Mesenchymal stem cell (in vitro differentiated cells and primary cell): ENCODE results near the gene FBXL17.

Source experiments
- DNase-seq: peaks from one replicate; pipeline ENCODE4 v3.0.0-alpha.2; 2013
- H2AFZ ChIP-seq: one replicate; pipeline ENCODE4 v1.6.1; 2013; ENCODE audit warnings: low read depth, mild to moderate bottlenecking, control low read depth, inconsistent platforms, low read length, moderate library complexity
- H2AK5ac ChIP-seq: 2 replicates; pipeline ENCODE4 v1.6.1; 2013; ENCODE audit warnings: low read length, moderate library complexity, mild to moderate bottlenecking, inconsistent platforms; ENCODE audit not compliant: severe bottlenecking
- H2BK120ac ChIP-seq: one replicate; pipeline ENCODE4 v1.6.1; 2013; ENCODE audit warnings: low read depth, mild to moderate bottlenecking, inconsistent platforms, low read length, moderate library complexity
- H2BK12ac ChIP-seq, 2 experiments: one replicate each; pipeline ENCODE4 v1.6.1; 2013; ENCODE audit warnings: inconsistent platforms in 2 of 2, low read length in 2 of 2, mild to moderate bottlenecking in 2 of 2, moderate library complexity in 2 of 2, control low read depth in 1 of 2
- H2BK15ac ChIP-seq: one replicate; pipeline ENCODE4 v1.6.1; 2013; ENCODE audit warnings: mild to moderate bottlenecking, low read depth, inconsistent platforms; ENCODE audit not compliant: poor library complexity, severe bottlenecking
- H2BK5ac ChIP-seq: 2 replicates; pipeline ENCODE4 v1.6.1; 2013; ENCODE audit warnings: low read depth, mild to moderate bottlenecking, low read length, control low read depth, inconsistent platforms; ENCODE audit not compliant: poor library complexity, severe bottlenecking
- H3K14ac ChIP-seq, 2 experiments: one replicate each; pipeline ENCODE4 v1.6.1; 2013; ENCODE audit warnings: inconsistent platforms in 2 of 2, low read length in 2 of 2, control low read depth in 1 of 2, mild to moderate bottlenecking in 1 of 2, moderate library complexity in 1 of 2
- H3K18ac ChIP-seq, 2 experiments: one replicate each; pipeline ENCODE4 v1.6.1; 2013; ENCODE audit warnings: inconsistent platforms in 2 of 2, low read length in 2 of 2, control low read depth in 1 of 2, low read depth in 1 of 2, mild to moderate bottlenecking in 1 of 2
- H3K23ac ChIP-seq, 2 experiments: one replicate each; pipeline ENCODE4 v1.6.1; 2013; ENCODE audit warnings: inconsistent platforms in 2 of 2, low read length in 2 of 2, mild to moderate bottlenecking in 2 of 2, moderate library complexity in 2 of 2, control low read depth in 1 of 2
- H3K27ac ChIP-seq: 2 replicates; pipeline ENCODE4 v1.5.1; 2013; ENCODE audit warnings: mild to moderate bottlenecking, moderate library complexity, low read length, control low read depth, inconsistent platforms; ENCODE audit not compliant: poor library complexity, severe bottlenecking
- H3K27me3 ChIP-seq, 2 experiments: 2 replicates each; pipeline versions ENCODE4 v1.6.1 to v1.7.0; 2013; ENCODE audit warnings: low read length in 2 of 2, mild to moderate bottlenecking in 2 of 2, moderate library complexity in 2 of 2, control low read depth in 1 of 2, inconsistent platforms in 1 of 2; ENCODE audit not compliant: control insufficient read depth in 1 of 2, insufficient read depth in 1 of 2
- H3K36me3 ChIP-seq, 2 experiments: 2 replicates each; pipeline versions ENCODE4 v1.6.1 to v1.7.0; 2013; ENCODE audit warnings: low read length in 2 of 2, control low read depth in 1 of 2, inconsistent platforms in 1 of 2, low read depth in 1 of 2, mild to moderate bottlenecking in 1 of 2; ENCODE audit not compliant: insufficient read depth in 2 of 2, control insufficient read depth in 1 of 2
- H3K4ac ChIP-seq, 2 experiments: one replicate each; pipeline ENCODE4 v1.6.1; 2013; ENCODE audit warnings: inconsistent platforms in 2 of 2, low read length in 2 of 2, mild to moderate bottlenecking in 2 of 2, moderate library complexity in 2 of 2, control low read depth in 1 of 2, low read depth in 1 of 2
- H3K4me1 ChIP-seq: 2 replicates; pipeline ENCODE4 v1.6.1; 2013; ENCODE audit warnings: low read depth, low read length, control low read depth; ENCODE audit not compliant: control insufficient read depth, insufficient read depth
- H3K4me2 ChIP-seq: 2 replicates; pipeline ENCODE4 v1.6.1; 2013; ENCODE audit warnings: low read length, mild to moderate bottlenecking, inconsistent platforms; ENCODE audit not compliant: poor library complexity, severe bottlenecking
- H3K4me3 ChIP-seq, 2 experiments: 2 replicates each; pipeline versions ENCODE4 v1.5.1 to v1.7.0; 2013; ENCODE audit warnings: low read length in 2 of 2, mild to moderate bottlenecking in 2 of 2, control low read depth in 1 of 2, low read depth in 1 of 2; ENCODE audit not compliant: insufficient read depth in 1 of 2
- H3K79me1 ChIP-seq: replicated peaks from 2 replicates; pipeline ENCODE4 v1.6.1; 2013; ENCODE audit warnings: mild to moderate bottlenecking, control low read depth, low read length, inconsistent platforms; ENCODE audit not compliant: poor library complexity, severe bottlenecking
- H3K9ac ChIP-seq: 2 replicates; pipeline ENCODE4 v1.7.0; 2013; ENCODE audit warnings: mild to moderate bottlenecking, low read length, moderate library complexity
- H3K9me3 ChIP-seq: 2 replicates; pipeline ENCODE4 v1.7.0; 2013; ENCODE audit warnings: mild to moderate bottlenecking, low read length; ENCODE audit not compliant: control insufficient read depth
- H4K8ac ChIP-seq: one replicate; pipeline ENCODE4 v1.6.1; 2013; ENCODE audit warnings: inconsistent platforms, mild to moderate bottlenecking, low read length, moderate library complexity
- H4K91ac ChIP-seq: one replicate; pipeline ENCODE4 v1.6.1; 2013; ENCODE audit warnings: mild to moderate bottlenecking, low read length, inconsistent platforms
- WGBS: methylation state at CpG from one replicate; pipeline ENCODE4 v1.1.7; 2013; ENCODE audit warnings: mixed read lengths; 5-methylcytosine and 5-hydroxymethylcytosine counted together

The FBXL17 gene

DNA sequence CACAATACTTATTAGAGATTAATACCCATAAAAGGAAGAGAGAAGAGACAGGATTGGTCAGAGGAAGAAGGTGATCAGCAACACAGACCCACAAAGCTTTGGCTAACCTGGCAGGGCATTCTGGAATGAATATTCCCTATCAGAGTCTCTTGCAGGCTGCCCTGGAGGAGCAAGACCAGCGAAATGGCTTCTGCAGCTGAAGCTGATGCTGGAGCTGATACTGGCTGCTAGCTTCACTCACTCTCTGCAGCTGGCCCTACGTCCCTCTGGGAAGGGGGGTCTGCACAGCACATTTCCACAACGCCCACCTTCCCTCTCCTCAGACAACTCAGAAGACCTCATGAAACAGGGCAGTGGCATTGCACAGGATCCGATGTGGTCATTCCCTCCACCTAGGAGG is 541.3 kb downstream of the FBXL17 start:
- Histone ChIP-seq H2BK120ac (no peak overlapping the region), H3K4ac (no peak overlapping the region), H3K4me2 (no peak overlapping the region), H3K27me3 (peaks cover 0 to 18% of the 10 kb centered on the region in 2 experiments), H2AFZ (no peak overlapping the region), H2AK5ac (no peak overlapping the region), H3K79me1 (no peaks in the 10 kb centered on the region), H4K91ac (no peak overlapping the region), H3K27ac (no peak overlapping the region), H3K9ac (no peak overlapping the region), H3K18ac (no peak overlapping the region), H2BK15ac (no peak overlapping the region), H3K9me3 (no peaks in the 10 kb centered on the region), H3K36me3 (no peaks in the 10 kb centered on the region), H3K4me3 (no peak overlapping the region), H2BK5ac (no peak overlapping the region), H4K8ac (no peak overlapping the region), H3K23ac (no peak overlapping the region), H3K14ac (peak overlapping the region in 1 of 2 experiments; percentile 26), H3K4me1 (no peaks in the 10 kb centered on the region), H2BK12ac (peak overlapping the region in 1 of 2 experiments; percentile 54)
- WGBS: 59% methylated on average over 3 of the region's 4 CpGs
- DNase-seq: no peak

DNA sequence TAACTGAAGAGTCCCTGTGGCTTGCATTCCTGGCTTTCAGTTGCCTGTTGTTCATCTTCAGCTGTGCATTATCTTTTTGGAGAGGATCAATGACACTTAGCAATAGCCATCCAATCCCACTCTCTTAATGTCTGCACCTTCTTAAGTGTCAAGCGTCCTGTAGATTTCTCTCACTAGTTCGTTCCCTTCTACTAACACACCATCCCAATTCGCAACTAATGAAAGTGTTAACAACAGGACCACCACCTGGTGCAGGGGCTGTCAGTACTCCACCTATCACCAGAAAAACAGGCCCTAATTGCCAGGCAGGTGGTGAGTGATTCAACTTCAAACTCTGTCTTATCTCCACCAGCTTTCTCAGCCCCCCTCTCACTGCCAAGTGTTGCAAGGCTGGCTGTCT is 541.7 kb downstream of the FBXL17 start:
- H3K4me1 ChIP-seq: no peaks in the 10 kb centered on the region
- H3K18ac ChIP-seq: no peak overlapping the region
- H3K4me2 ChIP-seq: no peak overlapping the region
- no peak overlapping the region for H4K91ac ChIP-seq
- WGBS: 78% methylated on average over 3 of the region's 3 CpGs
- no peak overlapping the region for H3K14ac ChIP-seq
- no peak for DNase-seq
- H2AFZ ChIP-seq: no peak overlapping the region
- H2AK5ac ChIP-seq: no peak overlapping the region
- H2BK5ac ChIP-seq: no peak overlapping the region
- H3K9ac ChIP-seq: no peak overlapping the region
- H3K79me1 ChIP-seq: no peaks in the 10 kb centered on the region
- no peak overlapping the region for H2BK120ac ChIP-seq
- no peak overlapping the region for H3K4me3 ChIP-seq
- no peak overlapping the region for H2BK15ac ChIP-seq
- no peaks in the 10 kb centered on the region for H3K36me3 ChIP-seq
- H3K27ac ChIP-seq: no peak overlapping the region
- peaks cover 0 to 18% of the 10 kb centered on the region in 2 experiments for H3K27me3 ChIP-seq
- H2BK12ac ChIP-seq: no peak overlapping the region
- no peaks in the 10 kb centered on the region for H3K9me3 ChIP-seq
- H3K23ac ChIP-seq: no peak overlapping the region
- no peak overlapping the region for H3K4ac ChIP-seq
- no peak overlapping the region for H4K8ac ChIP-seq

DNA sequence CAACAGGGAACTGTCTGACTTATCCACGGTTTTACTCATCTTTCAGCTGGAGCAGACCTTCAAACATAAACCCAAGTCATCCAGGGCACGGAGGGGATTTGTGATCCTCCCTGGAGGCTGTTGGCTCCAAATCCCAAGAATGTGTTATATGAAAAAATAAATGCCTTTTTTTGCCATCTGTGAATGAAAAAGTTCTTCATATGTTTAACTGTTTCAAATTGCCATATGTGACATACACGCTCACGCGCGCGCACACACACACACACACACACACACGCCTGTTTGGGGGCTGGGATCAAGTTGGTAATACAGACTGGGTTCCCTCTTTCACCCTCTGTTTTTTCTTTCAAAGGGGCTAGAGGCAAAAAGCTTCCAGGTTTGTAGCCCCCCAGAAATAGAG is 546.8 kb downstream of the FBXL17 start:
- H3K4me3 ChIP-seq: no peak overlapping the region
- H3K27ac ChIP-seq: no peak overlapping the region
- WGBS: 92% methylated on average over 8 of the region's 8 CpGs

DNA sequence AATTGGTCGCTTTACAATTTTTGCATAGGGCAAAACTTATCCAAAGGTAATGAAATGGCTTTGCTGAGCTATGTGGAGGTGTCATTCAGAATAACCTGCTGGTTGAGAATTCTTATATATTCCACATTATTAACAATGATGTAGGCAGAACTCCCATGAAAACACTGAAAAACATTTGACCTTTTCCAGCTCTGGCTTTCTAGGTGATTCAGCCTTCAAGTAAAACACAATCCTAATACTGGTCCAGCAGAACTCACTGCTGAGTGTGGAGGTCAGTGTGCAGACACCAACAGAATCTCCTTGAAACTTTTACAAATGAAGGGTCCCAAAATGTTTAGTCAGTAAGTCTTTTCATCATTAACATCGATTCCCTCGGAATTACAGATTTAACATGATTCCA is 549.2 kb downstream of the FBXL17 start:
- H2BK12ac ChIP-seq: no peak overlapping the region
- H3K18ac ChIP-seq: no peak overlapping the region
- WGBS: 100% methylated on average over 2 of the region's 3 CpGs
- no peak overlapping the region for H3K4me3 ChIP-seq
- H3K27ac ChIP-seq: no peak overlapping the region
- H3K4me1 ChIP-seq: no peaks in the 10 kb centered on the region
- no peak overlapping the region for H4K91ac ChIP-seq
- no peak overlapping the region for H3K23ac ChIP-seq
- no peaks in the 10 kb centered on the region for H3K27me3 ChIP-seq
- H3K9ac ChIP-seq: peak overlapping the region; percentile 55
- H3K9me3 ChIP-seq: no peaks in the 10 kb centered on the region
- no peak overlapping the region for H4K8ac ChIP-seq
- H3K36me3 ChIP-seq: no peaks in the 10 kb centered on the region
- no peak overlapping the region for H2AFZ ChIP-seq
- peak; percentile 19 for DNase-seq
- H2BK15ac ChIP-seq: no peak overlapping the region
- no peak overlapping the region for H2BK120ac ChIP-seq
- H3K14ac ChIP-seq: no peak overlapping the region
- no peak overlapping the region for H3K4me2 ChIP-seq
- H2AK5ac ChIP-seq: no peak overlapping the region
- no peak overlapping the region for H2BK5ac ChIP-seq
- H3K79me1 ChIP-seq: no peaks in the 10 kb centered on the region
- H3K4ac ChIP-seq: no peak overlapping the region

More for the DNA sequence above, 546.8 kb downstream of the FBXL17 start:
- no peaks in the 10 kb centered on the region for H3K79me1 ChIP-seq
- no peak overlapping the region for H4K8ac ChIP-seq
- H4K91ac ChIP-seq: no peak overlapping the region
- H3K4me2 ChIP-seq: no peak overlapping the region
- no peaks in the 10 kb centered on the region for H3K36me3 ChIP-seq
- H3K23ac ChIP-seq: no peak overlapping the region
- no peaks in the 10 kb centered on the region for H3K9me3 ChIP-seq
- H3K18ac ChIP-seq: no peak overlapping the region
- H2BK15ac ChIP-seq: peak overlapping the region; percentile 15
- H3K14ac ChIP-seq: no peak overlapping the region
- no peaks in the 10 kb centered on the region for H3K4me1 ChIP-seq
- no peak overlapping the region for H2AK5ac ChIP-seq
- DNase-seq: no peak
- no peak overlapping the region for H2AFZ ChIP-seq
- no peak overlapping the region for H2BK5ac ChIP-seq
- H2BK120ac ChIP-seq: no peak overlapping the region
- no peak overlapping the region for H2BK12ac ChIP-seq
- no peak overlapping the region for H3K4ac ChIP-seq
- no peaks in the 10 kb centered on the region for H3K27me3 ChIP-seq
- H3K9ac ChIP-seq: no peak overlapping the region
